CD4-positive, alpha-beta memory T cell (primary cell): Measurements from ENCODE around the gene MSMP. TPM values are rescaled to one million over a fixed set of nuclear protein-coding genes. Genes with fewer than 3 reads are reported as not detected.

Experiments used
- CTCF ChIA-PET: fragments of 350-600 bp; sonication (Branson Sonifier 250); formaldehyde crosslinking; loops from one replicate; lab custom pipeline; 2021; ENCODE audit warnings: inconsistent platforms; ENCODE audit not compliant: partially characterized antibody; lab: Charles Lee
- POLR2A ChIA-PET: fragments of 350-600 bp; sonication (Branson Sonifier 250); formaldehyde crosslinking; loops from one replicate; lab custom pipeline; 2021; ENCODE audit not compliant: partially characterized antibody; lab: Charles Lee
- DNase-seq, 5 donors: peaks; one replicate each; pipeline versions ENCODE4 v3.0.0 to v3.0.0-alpha.2; 2020 to 2022; ENCODE audit warnings: mixed read lengths in 1 of 5
- H3K27ac ChIP-seq: one replicate; pipeline ENCODE4 v1.7.0; 2013; ENCODE audit warnings: low read depth, low read length
- H3K27me3 ChIP-seq: 2 replicates; pipeline ENCODE4 v1.7.0; 2013; ENCODE audit warnings: mild to moderate bottlenecking, low read length, moderate library complexity; ENCODE audit not compliant: insufficient read depth
- H3K36me3 ChIP-seq: 2 replicates; pipeline ENCODE4 v1.7.0; 2013; ENCODE audit warnings: mild to moderate bottlenecking, low read length, moderate library complexity; ENCODE audit not compliant: insufficient read depth
- H3K4me1 ChIP-seq: 2 replicates; pipeline ENCODE4 v1.7.0; 2013; ENCODE audit warnings: mild to moderate bottlenecking, low read length, moderate library complexity; ENCODE audit not compliant: insufficient read depth
- H3K4me3 ChIP-seq, 2 donors: one replicate each; pipeline ENCODE4 v1.7.0; 2013; ENCODE audit warnings: low read length in 2 of 2, mild to moderate bottlenecking in 1 of 2
- H3K9me3 ChIP-seq, 2 donors: one replicate each; pipeline ENCODE4 v1.7.0; 2013; ENCODE audit warnings: low read length in 2 of 2, control low read depth in 1 of 2; ENCODE audit not compliant: control insufficient read depth in 1 of 2
- H3K27ac Mint-ChIP-seq, 7 donors: one replicate each; pipeline ENCODE4 v1.8.0; 2020 to 2021; ENCODE audit warnings: mixed read lengths in 7 of 7, mild to moderate bottlenecking in 6 of 7, inconsistent platforms in 3 of 7, moderate library complexity in 3 of 7
- H3K27me3 Mint-ChIP-seq, 2 donors: one replicate each; pipeline ENCODE4 v1.8.0; 2020 to 2021; ENCODE audit warnings: mixed read lengths in 2 of 2
- H3K36me3 Mint-ChIP-seq, 2 donors: one replicate each; pipeline ENCODE4 v1.8.0; 2020 to 2021; ENCODE audit warnings: mixed read lengths in 2 of 2, inconsistent platforms in 1 of 2, mild to moderate bottlenecking in 1 of 2
- H3K4me1 Mint-ChIP-seq, 4 donors: one replicate each; pipeline ENCODE4 v1.8.0; 2020 to 2021; ENCODE audit warnings: mixed read lengths in 4 of 4, mild to moderate bottlenecking in 1 of 4
- H3K4me3 Mint-ChIP-seq, 8 donors: one replicate each; pipeline ENCODE4 v1.8.0; 2020 to 2021; ENCODE audit warnings: mixed read lengths in 8 of 8, mild to moderate bottlenecking in 7 of 8, moderate library complexity in 6 of 8, inconsistent platforms in 3 of 8
- H3K9me3 Mint-ChIP-seq, 8 donors: one replicate each; pipeline ENCODE4 v1.8.0; 2020 to 2021; ENCODE audit warnings: mixed read lengths in 8 of 8, mild to moderate bottlenecking in 5 of 8, inconsistent platforms in 3 of 8, moderate library complexity in 1 of 8
- intact Hi-C: fragments of 100-400 bp; cut with micrococcal nuclease; formaldehyde crosslinking; loops from one replicate; pipeline ENCODE4 v1.15.1; 2023
- polyA plus RNA-seq, 2 donors: library from polyadenylated mRNA; unstranded; fragments of 300-500 nt; fragmentation: Illumina TruSeq; gene quantifications; one replicate each; pipeline ENCODE4 v1.2.3, GENCODE V29; 2021
- total RNA-seq, 2 experiments: library from RNA; stranded (reverse); gene quantifications; one replicate each; pipeline ENCODE4 v1.2.3, GENCODE V29; 2021

MSMP gene
- total and polyA plus RNA-seq, 4 experiments from 2014 or later = 1.2 TPM; not detected in 3

- intact Hi-C loops = no loop called here
Observed at GRCh38 chr9:35719546-35719945, 34.5 kb downstream of the MSMP start.

GRCh38 chr9:35718721-35719511, 35.2 kb downstream of the MSMP start:
- H3K27me3 Mint-ChIP-seq = no peaks in the 10 kb centered on the region
- ChIA-PET CTCF (interaction anchor here (1.2 to 8.4 kb wide), 3 partner anchors 23 to 61 kb away, joined by 3 to 76 read pairs (median 4); partner anchors contain the start of genes CCDC107, GBA2, RGP1 and RMRP), POLR2A (interaction anchor here (1.0 to 1.6 kb wide), 2 partner anchors 14 to 103 kb away, joined by 3 to 4 read pairs; partner anchors contain the start of gene CREB3)
- Histone ChIP-seq H3K27me3 (no peaks in the 10 kb centered on the region), H3K36me3 (peaks cover 95% of the 10 kb centered on the region), H3K27ac (no peak overlapping the region), H3K4me3 (no peak overlapping the region), H3K4me1 (no peaks in the 10 kb centered on the region), H3K9me3 (no peaks in the 10 kb centered on the region)
- intact Hi-C loops = no loop called here
- no peak overlapping the region for H3K4me3 Mint-ChIP-seq
- peak overlapping the region in 3 of 7 donors; percentile 44 to 76 (median 48) for H3K27ac Mint-ChIP-seq
- H3K9me3 Mint-ChIP-seq = no peaks in the 10 kb centered on the region
- H3K4me1 Mint-ChIP-seq = peaks cover 0 to 9% (median 2%) of the 10 kb centered on the region in 4 donors
- DNase-seq = no peak
- H3K36me3 Mint-ChIP-seq = peaks cover 81 to 93% of the 10 kb centered on the region in 2 donors

More at GRCh38 chr9:35719546-35719945, 34.5 kb downstream of the MSMP start:
- Mint-ChIP-seq H3K9me3 (no peaks in the 10 kb centered on the region), H3K27me3 (no peaks in the 10 kb centered on the region), H3K4me1 (peaks cover 0 to 9% (median 2%) of the 10 kb centered on the region in 4 donors), H3K36me3 (peaks cover 80 to 93% of the 10 kb centered on the region in 2 donors), H3K27ac (peak overlapping the region in 5 of 7 donors; percentile 44 to 76 (median 56)), H3K4me3 (no peak overlapping the region)
- ChIA-PET CTCF (interaction anchor here (1.0 to 8.4 kb wide), 3 partner anchors 23 to 37 kb away, joined by 3 to 76 read pairs (median 3); partner anchors contain the start of genes GBA2 and RGP1), POLR2A (interaction anchor here (1.0 to 1.6 kb wide), 2 partner anchors 13 to 103 kb away, joined by 3 to 4 read pairs; partner anchors contain the start of gene CREB3)
- H3K9me3 ChIP-seq = no peaks in the 10 kb centered on the region
- H3K36me3 ChIP-seq = peaks cover 95% of the 10 kb centered on the region
- no peak for DNase-seq
- H3K4me3 ChIP-seq = no peak overlapping the region
- no peaks in the 10 kb centered on the region for H3K27me3 ChIP-seq
- no peak overlapping the region for H3K27ac ChIP-seq
- H3K4me1 ChIP-seq = no peaks in the 10 kb centered on the region

- Histone ChIP-seq H3K27me3 (no peaks in the 10 kb centered on the region), H3K4me3 (no peak overlapping the region), H3K36me3 (peaks cover 96% of the 10 kb centered on the region), H3K9me3 (no peaks in the 10 kb centered on the region), H3K4me1 (no peaks in the 10 kb centered on the region), H3K27ac (no peak overlapping the region)
- intact Hi-C loops = no loop called here
- Mint-ChIP-seq H3K27me3 (no peaks in the 10 kb centered on the region), H3K27ac (peak overlapping the region in 3 of 7 donors; percentile 1 to 57 (median 16)), H3K36me3 (peaks cover 76 to 93% of the 10 kb centered on the region in 2 donors), H3K9me3 (no peaks in the 10 kb centered on the region), H3K4me1 (peaks cover 0 to 9% (median 2%) of the 10 kb centered on the region in 4 donors), H3K4me3 (no peak overlapping the region)
- DNase-seq = no peak
- ChIA-PET CTCF (interaction anchor here (0.7 to 8.4 kb wide), 5 partner anchors 11 to 59 kb away, joined by 3 to 76 read pairs (median 4); partner anchors contain the start of genes CCDC107 and RMRP), POLR2A (interaction anchor here (0.8 to 1.3 kb wide), 2 partner anchors 11 to 15 kb away, joined by 3 to 6 read pairs; partner anchors contain the start of genes CREB3 and TLN1)
Observed at GRCh38 chr9:35717132-35717870, 36.8 kb downstream of the MSMP start.

GRCh38 chr9:35716230-35716629, 37.8 kb downstream of the MSMP start:
- Histone ChIP-seq H3K36me3 (peaks cover 94% of the 10 kb centered on the region), H3K9me3 (no peaks in the 10 kb centered on the region), H3K4me1 (no peaks in the 10 kb centered on the region), H3K4me3 (no peak overlapping the region), H3K27me3 (no peaks in the 10 kb centered on the region), H3K27ac (no peak overlapping the region)
- Mint-ChIP-seq H3K4me1 (no peaks in the 10 kb centered on the region), H3K27me3 (no peaks in the 10 kb centered on the region), H3K36me3 (peaks cover 75 to 93% of the 10 kb centered on the region in 2 donors), H3K4me3 (no peak overlapping the region), H3K27ac (peak overlapping the region in 5 of 7 donors; percentile 15 to 94 (median 52)), H3K9me3 (no peaks in the 10 kb centered on the region)
- POLR2A ChIA-PET = interaction anchor here (0.8 to 1.3 kb wide), 2 partner anchors 12 to 32 kb away, joined by 3 to 6 read pairs; no protein-coding TSS in a partner anchor
- CTCF ChIA-PET = interaction anchor here (0.7 to 8.4 kb wide), 6 partner anchors 12 to 166 kb away, joined by 3 to 76 read pairs (median 5); partner anchors contain the start of genes CCDC107 and RMRP
- intact Hi-C loops = no loop called here
- DNase-seq = no peak

- peaks cover 0 to 2% (median 0%) of the 10 kb centered on the region in 4 donors for H3K4me1 Mint-ChIP-seq
- H3K27me3 Mint-ChIP-seq = no peaks in the 10 kb centered on the region
- H3K4me1 ChIP-seq = no peaks in the 10 kb centered on the region
- intact Hi-C loops = no loop called here
- H3K9me3 Mint-ChIP-seq = no peaks in the 10 kb centered on the region
- no peak for DNase-seq
- no peak overlapping the region for H3K27ac ChIP-seq
- CTCF ChIA-PET = interaction anchor here (0.7 to 8.4 kb wide), 4 partner anchors 13 to 168 kb away, joined by 3 to 76 read pairs (median 4); no protein-coding TSS in a partner anchor
- H3K36me3 Mint-ChIP-seq = peaks cover 79 to 92% of the 10 kb centered on the region in 2 donors
- peak overlapping the region in 5 of 7 donors; percentile 12 to 80 (median 67) for H3K27ac Mint-ChIP-seq
- H3K27me3 ChIP-seq = no peaks in the 10 kb centered on the region
- no peaks in the 10 kb centered on the region for H3K9me3 ChIP-seq
- no peak overlapping the region for H3K4me3 ChIP-seq
- H3K36me3 ChIP-seq = peaks cover 89% of the 10 kb centered on the region
- POLR2A ChIA-PET = interaction anchor here (0.8 to 3.0 kb wide), 4 partner anchors 8 to 52 kb away, joined by 3 to 11 read pairs (median 4); partner anchors contain the start of genes CREB3 and TLN1
- peak overlapping the region in 1 of 8 donors; percentile 21 for H3K4me3 Mint-ChIP-seq
Observed at GRCh38 chr9:35714579-35715252, 39.4 kb downstream of the MSMP start.

- ChIA-PET CTCF (interaction anchor here (1.5 to 8.4 kb wide), 2 partner anchors 11 to 18 kb away, joined by 3 to 76 read pairs; no protein-coding TSS in a partner anchor), POLR2A (interaction anchor here (1.2 to 3.0 kb wide), 2 partner anchors 9 to 18 kb away, joined by 3 to 11 read pairs; partner anchors contain the start of genes CREB3 and TLN1)
- H3K4me1 ChIP-seq = no peaks in the 10 kb centered on the region
- intact Hi-C loops = no loop called here
- Mint-ChIP-seq H3K4me3 (no peak overlapping the region), H3K9me3 (no peaks in the 10 kb centered on the region), H3K27me3 (no peaks in the 10 kb centered on the region), H3K4me1 (peaks cover 0 to 2% (median 0%) of the 10 kb centered on the region in 4 donors), H3K27ac (peak overlapping the region in 2 of 7 donors; percentile 31 to 67), H3K36me3 (peaks cover 79 to 90% of the 10 kb centered on the region in 2 donors)
- H3K9me3 ChIP-seq = no peaks in the 10 kb centered on the region
- H3K4me3 ChIP-seq = no peak overlapping the region
- no peak for DNase-seq
- H3K27me3 ChIP-seq = no peaks in the 10 kb centered on the region
- peaks cover 83% of the 10 kb centered on the region for H3K36me3 ChIP-seq
- H3K27ac ChIP-seq = no peak overlapping the region
Observed at GRCh38 chr9:35714123-35714522, 40.0 kb downstream of the MSMP start.
